A375 (cell line): ENCODE results near the gene ZNF138. TPM values are rescaled to one million over a fixed set of nuclear protein-coding genes. Genes with fewer than 3 reads are reported as not detected.

Experiments used
- total RNA-seq: library from RNA; depleted of rRNA; stranded (reverse); fragments of >200 nt; shearing (Covaris generic); gene quantifications from 2 replicates; pipeline ENCODE4 v1.2.3, GENCODE V29; 2014; rRNA removed

ZNF138 gene
- total RNA-seq = 5.0 and 9.0 TPM in 2 replicates

GRCh38 chr7:64794171-64794844 lies at the start of gene ZNF138:
Gene ZNF138, plus strand, starts transcription at chr7:64794428. Its CDS starts 141 bp downstream, at chr7:64794569.

Other genes starting within 250 kb of the ZNF138 start
- gene ZNF680, start 231.4 kb upstream of the ZNF138 start, total RNA-seq = 7.8 and 8.2 TPM in 2 replicates
- gene ZNF107, start 128.3 kb upstream of the ZNF138 start, total RNA-seq = 4.1 and 5.1 TPM in 2 replicates
- 3.0 and 4.5 TPM in 2 replicates for gene ZNF273, start 108.8 kb downstream of the ZNF138 start, total RNA-seq
- gene ZNF117, start 196.6 kb downstream of the ZNF138 start, total RNA-seq = 1.9 and 2.4 TPM in 2 replicates
- 5.3 and 11.8 TPM in 2 replicates for gene ERV3-1, start 212.3 kb downstream of the ZNF138 start, total RNA-seq